ENCODE results near the gene ZMIZ2. TPM values are rescaled to one million over a fixed set of nuclear protein-coding genes. Genes with fewer than 3 reads are reported as not detected.
"Not testable (repeated sequence)": the region's sequence is repeated elsewhere in the genome, so short reads cannot be mapped to it uniquely, and the experiment has no call there.

The ZMIZ2 gene
- total and polyA plus RNA-seq, 3 experiments from 2014 or later = 9.8 to 122 (median 119) TPM

GRCh38 chr7:44774486-44774885 is 25.8 kb downstream of the ZMIZ2 start:
- CTCF ChIA-PET; H3K9me3 ChIP-seq (ENCODE audit: low read length); H3K27ac ChIP-seq (ENCODE audit: low read depth, low read length); DNase-seq; H3K27me3 Mint-ChIP-seq; H3K4me3 Mint-ChIP-seq; H3K36me3 Mint-ChIP-seq; H3K27me3 ChIP-seq (ENCODE audit: insufficient read depth, low read length, poor library complexity, severe bottlenecking); H3K4me3 ChIP-seq (ENCODE audit: low read length); H3K36me3 ChIP-seq (ENCODE audit: insufficient read depth, low read length); H3K9me3 Mint-ChIP-seq: not testable (repeated sequence)
- peaks cover 15% of the 10 kb centered on the region for H3K4me1 ChIP-seq (ENCODE audit: insufficient read depth, low read length)
- POLR2A ChIA-PET = interaction anchor here (0.7 to 1.0 kb wide), 2 partner anchors 145 to 192 kb away, joined by 3 to 4 read pairs; partner anchors contain the start of gene TMED4
- H3K4me1 Mint-ChIP-seq = peaks cover 19 to 27% (median 22%) of the 10 kb centered on the region in 3 donors
- H3K27ac Mint-ChIP-seq = peak overlapping the region in 1 of 8 donors; percentile 12

GRCh38 chr7:44775383-44776107 is 26.9 kb downstream of the ZMIZ2 start:
- Histone ChIP-seq H3K4me1 (ENCODE audit: insufficient read depth, low read length) (peaks cover 4% of the 10 kb centered on the region), H3K9me3 (ENCODE audit: low read length) (no peaks in the 10 kb centered on the region), H3K27me3 (ENCODE audit: insufficient read depth, low read length, poor library complexity, severe bottlenecking) (no peaks in the 10 kb centered on the region), H3K36me3 (ENCODE audit: insufficient read depth, low read length) (no peaks in the 10 kb centered on the region), H3K4me3 (ENCODE audit: low read length) (no peak overlapping the region), H3K27ac (ENCODE audit: low read depth, low read length) (no peak overlapping the region)
- no peaks in the 10 kb centered on the region for H3K36me3 Mint-ChIP-seq
- no peak overlapping the region for H3K4me3 Mint-ChIP-seq
- H3K4me1 Mint-ChIP-seq = peaks cover 11 to 17% (median 11%) of the 10 kb centered on the region in 3 donors
- DNase-seq = no peak
- CTCF ChIA-PET = no interaction called here
- POLR2A ChIA-PET = interaction anchor here (1.0 kb wide), 1 partner anchor 193 kb away, joined by 4 read pairs; the partner anchor contains the start of gene TMED4
- no peaks in the 10 kb centered on the region for H3K27me3 Mint-ChIP-seq
- no peaks in the 10 kb centered on the region for H3K9me3 Mint-ChIP-seq
- no peak overlapping the region for H3K27ac Mint-ChIP-seq

GRCh38 chr7:44776211-44776610 is 27.6 kb downstream of the ZMIZ2 start:
- no peaks in the 10 kb centered on the region for H3K27me3 ChIP-seq (ENCODE audit: insufficient read depth, low read length, poor library complexity, severe bottlenecking)
- no peak for DNase-seq
- peaks cover 5 to 10% (median 5%) of the 10 kb centered on the region in 3 donors for H3K4me1 Mint-ChIP-seq
- no peak overlapping the region for H3K4me3 ChIP-seq (ENCODE audit: low read length)
- no peaks in the 10 kb centered on the region for H3K36me3 Mint-ChIP-seq
- ChIA-PET POLR2A (no interaction called here), CTCF (no interaction called here)
- H3K4me3 Mint-ChIP-seq = no peak overlapping the region
- H3K27ac ChIP-seq (ENCODE audit: low read depth, low read length) = no peak overlapping the region
- no peaks in the 10 kb centered on the region for H3K9me3 ChIP-seq (ENCODE audit: low read length)
- H3K9me3 Mint-ChIP-seq = no peaks in the 10 kb centered on the region
- no peaks in the 10 kb centered on the region for H3K36me3 ChIP-seq (ENCODE audit: insufficient read depth, low read length)
- H3K27me3 Mint-ChIP-seq = no peaks in the 10 kb centered on the region
- H3K27ac Mint-ChIP-seq = no peak overlapping the region
- no peaks in the 10 kb centered on the region for H3K4me1 ChIP-seq (ENCODE audit: insufficient read depth, low read length)

GRCh38 chr7:44782460-44782859 is 33.8 kb downstream of the ZMIZ2 start:
- H3K4me3 Mint-ChIP-seq = no peak overlapping the region
- no peaks in the 10 kb centered on the region for H3K27me3 ChIP-seq (ENCODE audit: insufficient read depth, low read length, poor library complexity, severe bottlenecking)
- H3K9me3 ChIP-seq (ENCODE audit: low read length) = no peaks in the 10 kb centered on the region
- no peaks in the 10 kb centered on the region for H3K4me1 ChIP-seq (ENCODE audit: insufficient read depth, low read length)
- H3K9me3 Mint-ChIP-seq = peaks cover 0 to 18% (median 10%) of the 10 kb centered on the region in 5 donors
- CTCF ChIA-PET = no interaction called here
- peaks cover 0 to 14% (median 8%) of the 10 kb centered on the region in 3 donors for H3K36me3 Mint-ChIP-seq
- H3K27ac Mint-ChIP-seq = peak overlapping the region in 1 of 8 donors; percentile 71
- POLR2A ChIA-PET = interaction anchor here (1.0 kb wide), 1 partner anchor 15 kb away, joined by 3 read pairs; no protein-coding TSS in a partner anchor
- H3K4me3 ChIP-seq (ENCODE audit: low read length) = no peak overlapping the region
- no peak for DNase-seq
- H3K27me3 Mint-ChIP-seq = peaks cover 0 to 5% of the 10 kb centered on the region in 2 donors
- H3K4me1 Mint-ChIP-seq = no peaks in the 10 kb centered on the region
- no peak overlapping the region for H3K27ac ChIP-seq (ENCODE audit: low read depth, low read length)
- no peaks in the 10 kb centered on the region for H3K36me3 ChIP-seq (ENCODE audit: insufficient read depth, low read length)

GRCh38 chr7:44783407-44783806 is 34.8 kb downstream of the ZMIZ2 start:
- Histone ChIP-seq H3K27ac (ENCODE audit: low read depth, low read length) (no peak overlapping the region), H3K4me1 (ENCODE audit: insufficient read depth, low read length) (no peaks in the 10 kb centered on the region), H3K4me3 (ENCODE audit: low read length) (no peak overlapping the region), H3K9me3 (ENCODE audit: low read length) (no peaks in the 10 kb centered on the region), H3K27me3 (ENCODE audit: insufficient read depth, low read length, poor library complexity, severe bottlenecking) (no peaks in the 10 kb centered on the region), H3K36me3 (ENCODE audit: insufficient read depth, low read length) (no peaks in the 10 kb centered on the region)
- POLR2A ChIA-PET = interaction anchor here (1.0 kb wide), 1 partner anchor 14 kb away, joined by 3 read pairs; no protein-coding TSS in a partner anchor
- H3K4me1 Mint-ChIP-seq = no peaks in the 10 kb centered on the region
- CTCF ChIA-PET = interaction anchor here (0.7 to 0.9 kb wide), 2 partner anchors 10 to 15 kb away, joined by 3 read pairs; no protein-coding TSS in a partner anchor
- H3K9me3 Mint-ChIP-seq = peaks cover 0 to 18% (median 10%) of the 10 kb centered on the region in 5 donors
- no peak for DNase-seq
- peaks cover 0 to 5% of the 10 kb centered on the region in 2 donors for H3K27me3 Mint-ChIP-seq
- no peak overlapping the region for H3K27ac Mint-ChIP-seq
- H3K36me3 Mint-ChIP-seq = peaks cover 0 to 14% (median 8%) of the 10 kb centered on the region in 3 donors
- no peak overlapping the region for H3K4me3 Mint-ChIP-seq

GRCh38 chr7:44784364-44784763 is 35.7 kb downstream of the ZMIZ2 start:
- Histone ChIP-seq H3K27ac (ENCODE audit: low read depth, low read length) (no peak overlapping the region), H3K36me3 (ENCODE audit: insufficient read depth, low read length) (no peaks in the 10 kb centered on the region), H3K27me3 (ENCODE audit: insufficient read depth, low read length, poor library complexity, severe bottlenecking) (no peaks in the 10 kb centered on the region), H3K9me3 (ENCODE audit: low read length) (no peaks in the 10 kb centered on the region), H3K4me1 (ENCODE audit: insufficient read depth, low read length) (no peaks in the 10 kb centered on the region), H3K4me3 (ENCODE audit: low read length) (no peak overlapping the region)
- Mint-ChIP-seq H3K27ac (no peak overlapping the region), H3K4me1 (no peaks in the 10 kb centered on the region), H3K4me3 (no peak overlapping the region), H3K27me3 (peaks cover 0 to 5% of the 10 kb centered on the region in 2 donors), H3K9me3 (peaks cover 0 to 18% (median 10%) of the 10 kb centered on the region in 5 donors), H3K36me3 (peaks cover 0 to 14% (median 8%) of the 10 kb centered on the region in 3 donors)
- ChIA-PET CTCF (no interaction called here), POLR2A (no interaction called here)
- no peak for DNase-seq

GRCh38 chr7:44785218-44785617 is 36.6 kb downstream of the ZMIZ2 start:
- H3K27me3 Mint-ChIP-seq; H3K9me3 ChIP-seq (ENCODE audit: low read length); H3K27ac ChIP-seq (ENCODE audit: low read depth, low read length); CTCF ChIA-PET; H3K4me3 Mint-ChIP-seq; H3K4me1 ChIP-seq (ENCODE audit: insufficient read depth, low read length); DNase-seq; H3K4me3 ChIP-seq (ENCODE audit: low read length); H3K4me1 Mint-ChIP-seq; POLR2A ChIA-PET; H3K27ac Mint-ChIP-seq; H3K27me3 ChIP-seq (ENCODE audit: insufficient read depth, low read length, poor library complexity, severe bottlenecking); H3K36me3 ChIP-seq (ENCODE audit: insufficient read depth, low read length): not testable (repeated sequence)
- H3K36me3 Mint-ChIP-seq = peaks cover 0 to 14% (median 8%) of the 10 kb centered on the region in 3 donors
- H3K9me3 Mint-ChIP-seq = peaks cover 0 to 18% (median 10%) of the 10 kb centered on the region in 5 donors

GRCh38 chr7:44787041-44787440 is 38.4 kb downstream of the ZMIZ2 start:
- no peak overlapping the region for H3K4me3 ChIP-seq (ENCODE audit: low read length)
- Mint-ChIP-seq H3K4me1 (no peaks in the 10 kb centered on the region), H3K9me3 (peaks cover 0 to 18% (median 10%) of the 10 kb centered on the region in 5 donors), H3K27ac (no peak overlapping the region), H3K36me3 (peaks cover 0 to 14% (median 8%) of the 10 kb centered on the region in 3 donors), H3K4me3 (no peak overlapping the region), H3K27me3 (peaks cover 0 to 3% of the 10 kb centered on the region in 2 donors)
- H3K27me3 ChIP-seq (ENCODE audit: insufficient read depth, low read length, poor library complexity, severe bottlenecking) = no peaks in the 10 kb centered on the region
- no peak for DNase-seq
- H3K9me3 ChIP-seq (ENCODE audit: low read length) = no peaks in the 10 kb centered on the region
- POLR2A ChIA-PET = no interaction called here
- no peaks in the 10 kb centered on the region for H3K36me3 ChIP-seq (ENCODE audit: insufficient read depth, low read length)
- CTCF ChIA-PET = no interaction called here
- no peaks in the 10 kb centered on the region for H3K4me1 ChIP-seq (ENCODE audit: insufficient read depth, low read length)
- H3K27ac ChIP-seq (ENCODE audit: low read depth, low read length) = no peak overlapping the region

All from CD8-positive, alpha-beta memory T cell (primary cell).